ENCODE results near the gene USO1.

The USO1 gene

GRCh38 chr4:75737398-75737797 lies 13.0 kb downstream of the USO1 start:
- no peak for TF ChIP-seq POLR2A (IDR thresholded peaks at IDR 0.05; ENCODE audit: extremely low read depth, insufficient read length)
- TF ChIP-seq CTCF (IDR thresholded peaks at IDR 0.05; ENCODE audit: low read depth, low read length), result no peak
- no peak for TF ChIP-seq MYC (IDR thresholded peaks at IDR 0.05; ENCODE audit: low read depth, low read length)
- TF ChIP-seq MAX (IDR thresholded peaks at IDR 0.05; ENCODE audit: low read depth, low read length), result no peak
- no peak overlapping the region for H3K4me3 ChIP-seq (ENCODE audit: low read depth, low read length)
- DNase-seq (ENCODE audit: low read depth), result no peak

- H3K4me3 ChIP-seq (ENCODE audit: low read depth, low read length), result no peak overlapping the region
- no peak for TF ChIP-seq MAX (IDR thresholded peaks at IDR 0.05; ENCODE audit: low read depth, low read length)
- no peak for TF ChIP-seq CTCF (IDR thresholded peaks at IDR 0.05; ENCODE audit: low read depth, low read length)
- TF ChIP-seq MYC (IDR thresholded peaks at IDR 0.05; ENCODE audit: low read depth, low read length), result no peak
- TF ChIP-seq POLR2A (IDR thresholded peaks at IDR 0.05; ENCODE audit: extremely low read depth, insufficient read length), result no peak
- no peak for DNase-seq (ENCODE audit: low read depth)
Observed at GRCh38 chr4:75741027-75741426, 16.6 kb downstream of the USO1 start.

GRCh38 chr4:75742451-75742850 lies 18.1 kb downstream of the USO1 start:
- no peak for DNase-seq (ENCODE audit: low read depth)
- no peak for TF ChIP-seq POLR2A (IDR thresholded peaks at IDR 0.05; ENCODE audit: extremely low read depth, insufficient read length)
- no peak for TF ChIP-seq MYC (IDR thresholded peaks at IDR 0.05; ENCODE audit: low read depth, low read length)
- no peak for TF ChIP-seq CTCF (IDR thresholded peaks at IDR 0.05; ENCODE audit: low read depth, low read length)
- no peak for TF ChIP-seq MAX (IDR thresholded peaks at IDR 0.05; ENCODE audit: low read depth, low read length)
- H3K4me3 ChIP-seq (ENCODE audit: low read depth, low read length), result no peak overlapping the region

- H3K4me3 ChIP-seq (ENCODE audit: low read depth, low read length), result no peak overlapping the region
- DNase-seq (ENCODE audit: low read depth), result peak; percentile 70
- TF ChIP-seq MYC (IDR thresholded peaks at IDR 0.05; ENCODE audit: low read depth, low read length) (no peak), POLR2A (IDR thresholded peaks at IDR 0.05; ENCODE audit: extremely low read depth, insufficient read length) (no peak), MAX (IDR thresholded peaks at IDR 0.05; ENCODE audit: low read depth, low read length) (no peak), CTCF (IDR thresholded peaks at IDR 0.05; ENCODE audit: low read depth, low read length) (no peak)
Observed at GRCh38 chr4:75745161-75745560, 20.8 kb downstream of the USO1 start.

GRCh38 chr4:75745721-75746199 lies 21.4 kb downstream of the USO1 start:
- no peak overlapping the region for H3K4me3 ChIP-seq (ENCODE audit: low read depth, low read length)

More at GRCh38 chr4:75745721-75746199, 21.4 kb downstream of the USO1 start:
- no peak for DNase-seq (ENCODE audit: low read depth)
- TF ChIP-seq MYC (IDR thresholded peaks at IDR 0.05; ENCODE audit: low read depth, low read length) (no peak), MAX (IDR thresholded peaks at IDR 0.05; ENCODE audit: low read depth, low read length) (no peak), POLR2A (IDR thresholded peaks at IDR 0.05; ENCODE audit: extremely low read depth, insufficient read length) (no peak), CTCF (IDR thresholded peaks at IDR 0.05; ENCODE audit: low read depth, low read length) (no peak)
